ENCODE results near the gene PTPN4.

The PTPN4 gene, protein sequence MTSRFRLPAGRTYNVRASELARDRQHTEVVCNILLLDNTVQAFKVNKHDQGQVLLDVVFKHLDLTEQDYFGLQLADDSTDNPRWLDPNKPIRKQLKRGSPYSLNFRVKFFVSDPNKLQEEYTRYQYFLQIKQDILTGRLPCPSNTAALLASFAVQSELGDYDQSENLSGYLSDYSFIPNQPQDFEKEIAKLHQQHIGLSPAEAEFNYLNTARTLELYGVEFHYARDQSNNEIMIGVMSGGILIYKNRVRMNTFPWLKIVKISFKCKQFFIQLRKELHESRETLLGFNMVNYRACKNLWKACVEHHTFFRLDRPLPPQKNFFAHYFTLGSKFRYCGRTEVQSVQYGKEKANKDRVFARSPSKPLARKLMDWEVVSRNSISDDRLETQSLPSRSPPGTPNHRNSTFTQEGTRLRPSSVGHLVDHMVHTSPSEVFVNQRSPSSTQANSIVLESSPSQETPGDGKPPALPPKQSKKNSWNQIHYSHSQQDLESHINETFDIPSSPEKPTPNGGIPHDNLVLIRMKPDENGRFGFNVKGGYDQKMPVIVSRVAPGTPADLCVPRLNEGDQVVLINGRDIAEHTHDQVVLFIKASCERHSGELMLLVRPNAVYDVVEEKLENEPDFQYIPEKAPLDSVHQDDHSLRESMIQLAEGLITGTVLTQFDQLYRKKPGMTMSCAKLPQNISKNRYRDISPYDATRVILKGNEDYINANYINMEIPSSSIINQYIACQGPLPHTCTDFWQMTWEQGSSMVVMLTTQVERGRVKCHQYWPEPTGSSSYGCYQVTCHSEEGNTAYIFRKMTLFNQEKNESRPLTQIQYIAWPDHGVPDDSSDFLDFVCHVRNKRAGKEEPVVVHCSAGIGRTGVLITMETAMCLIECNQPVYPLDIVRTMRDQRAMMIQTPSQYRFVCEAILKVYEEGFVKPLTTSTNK

DNA sequence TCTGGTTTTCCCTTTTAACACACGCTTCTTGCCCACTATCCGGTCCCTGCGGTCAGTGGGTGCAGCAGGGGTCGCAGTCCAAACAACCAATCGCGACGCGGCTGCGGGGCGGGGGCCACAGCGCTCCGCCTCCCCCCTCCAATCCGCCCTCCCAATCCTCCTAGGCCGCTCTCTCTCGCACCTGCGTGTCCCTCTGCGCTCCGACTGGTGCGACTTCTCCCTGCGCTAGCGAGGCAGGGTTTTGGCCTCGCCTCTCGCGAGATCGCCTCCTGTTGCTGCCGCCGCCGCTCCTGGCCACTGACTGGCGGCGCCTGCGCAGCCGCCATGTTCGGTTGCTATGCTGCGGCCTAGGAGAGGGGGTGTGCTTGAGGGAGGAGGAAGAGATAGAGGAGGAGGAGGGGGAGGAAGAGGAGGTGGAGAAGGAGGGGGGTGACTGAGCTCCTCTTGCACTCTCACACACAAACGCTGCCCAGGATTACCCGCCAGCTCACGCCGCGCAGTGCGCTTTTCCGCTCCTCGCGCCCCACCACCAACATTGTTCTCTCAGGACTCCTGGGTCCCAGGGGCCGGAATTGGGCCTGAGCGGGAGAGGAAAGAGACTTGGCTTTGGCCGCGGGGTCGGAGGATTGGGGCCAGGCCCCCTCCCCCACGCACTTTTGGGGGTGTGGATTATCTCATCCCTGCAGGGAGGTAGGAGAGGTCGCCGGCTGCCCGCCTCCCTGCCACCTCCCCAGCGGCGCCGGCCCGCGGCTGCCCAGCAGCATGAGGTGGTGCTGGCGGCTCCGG, at the start of gene PTPN4:
PTPN4 (plus strand) TSS at position 472 of the 786 bp plus-strand sequence. CDS start 49,932 bp downstream, outside the sequence.
- peak; percentile 88 for DNase-seq

DNA sequence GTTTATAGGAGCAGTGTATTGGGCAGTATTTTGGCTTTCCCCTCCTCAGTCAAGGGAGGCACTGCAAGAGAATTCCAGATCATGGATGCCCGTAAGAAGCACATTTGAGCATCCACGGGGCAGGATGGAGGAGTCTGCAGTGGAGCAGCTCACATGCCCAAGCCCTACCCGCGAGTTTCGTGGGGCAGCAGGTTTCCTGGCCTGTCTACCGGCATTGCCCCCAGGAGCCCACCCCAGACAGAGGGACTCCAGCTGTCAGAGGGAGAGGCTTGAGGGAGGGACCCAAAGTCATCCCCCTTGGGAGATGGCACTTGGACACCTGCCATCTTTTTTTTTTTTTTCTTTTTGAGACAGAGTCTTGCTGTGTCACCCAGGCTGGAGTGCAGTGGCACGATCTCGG, 49.4 kb upstream of the PTPN4 start:
- no peak for DNase-seq

DNA sequence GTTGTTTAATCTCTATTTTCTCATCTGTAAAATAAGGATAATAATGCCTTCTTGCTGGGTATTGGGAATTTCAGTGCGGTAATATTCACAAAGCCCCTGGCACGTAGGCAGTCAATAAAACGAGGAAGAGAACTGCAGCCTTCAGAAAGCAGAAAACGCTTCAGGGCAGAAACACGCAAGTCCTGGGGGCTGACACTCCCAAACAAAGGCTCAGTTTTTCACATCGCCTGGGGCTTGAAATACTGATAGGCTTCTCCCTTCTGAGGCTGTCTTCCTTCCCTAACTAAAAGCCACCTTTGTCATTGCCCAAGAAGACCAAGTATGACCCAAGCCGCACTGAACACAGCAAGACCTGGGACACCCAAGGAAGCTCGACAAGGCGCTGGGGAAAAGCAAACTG, 48.4 kb upstream of the PTPN4 start:
- no peak for DNase-seq

DNA sequence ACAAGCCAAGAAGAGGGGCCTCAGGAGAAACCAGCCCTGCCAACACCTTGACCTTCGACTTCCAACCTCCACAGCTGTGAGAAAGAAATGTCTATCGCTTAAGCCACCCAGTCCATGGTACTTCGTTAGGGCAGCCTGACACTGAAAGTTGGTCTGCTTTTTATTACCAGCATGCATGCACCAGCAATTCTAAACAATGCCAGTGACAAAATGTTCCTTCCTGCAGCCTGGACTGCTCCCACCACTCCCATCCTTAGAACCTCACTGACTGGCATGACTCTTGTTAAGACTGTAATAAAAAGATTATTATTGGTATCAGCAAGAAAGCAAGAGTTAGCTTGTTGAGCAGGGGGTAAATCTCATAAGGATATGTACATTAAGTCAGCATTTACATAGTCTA, 47.2 kb upstream of the PTPN4 start:
- DNase-seq = no peak

DNA sequence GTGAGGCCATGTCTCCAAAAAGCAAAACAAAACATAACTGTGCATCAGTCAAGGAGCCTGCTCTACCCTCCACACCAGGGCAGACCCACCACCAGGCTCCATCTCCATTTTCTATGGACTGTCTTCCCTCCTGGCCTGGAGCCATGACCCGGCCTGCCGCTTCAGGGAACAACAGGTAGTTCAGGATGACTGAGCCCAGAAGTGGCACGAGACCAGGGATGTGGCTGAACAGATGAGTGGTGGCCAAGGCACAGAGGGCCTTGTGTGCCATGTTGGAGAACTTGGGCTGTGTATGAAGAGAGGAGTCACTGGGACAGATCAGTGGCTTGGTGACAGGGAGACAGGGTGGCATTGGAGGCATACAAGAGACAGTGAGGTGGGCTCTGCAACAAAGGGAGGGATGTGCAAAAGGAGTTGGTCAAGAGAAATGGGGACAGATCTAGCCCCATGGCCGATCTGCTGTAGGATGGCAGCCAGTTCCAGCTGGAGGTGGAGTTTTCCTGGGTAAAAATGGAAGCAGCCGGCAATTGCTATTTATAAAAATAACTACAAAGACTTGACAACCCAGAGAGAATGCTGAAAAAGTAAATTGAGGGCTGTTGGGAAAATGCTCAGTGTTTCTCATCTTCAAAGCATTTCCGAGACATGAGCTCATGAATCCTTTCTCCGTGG, 45.8 kb upstream of the PTPN4 start:
- no peak for DNase-seq

DNA sequence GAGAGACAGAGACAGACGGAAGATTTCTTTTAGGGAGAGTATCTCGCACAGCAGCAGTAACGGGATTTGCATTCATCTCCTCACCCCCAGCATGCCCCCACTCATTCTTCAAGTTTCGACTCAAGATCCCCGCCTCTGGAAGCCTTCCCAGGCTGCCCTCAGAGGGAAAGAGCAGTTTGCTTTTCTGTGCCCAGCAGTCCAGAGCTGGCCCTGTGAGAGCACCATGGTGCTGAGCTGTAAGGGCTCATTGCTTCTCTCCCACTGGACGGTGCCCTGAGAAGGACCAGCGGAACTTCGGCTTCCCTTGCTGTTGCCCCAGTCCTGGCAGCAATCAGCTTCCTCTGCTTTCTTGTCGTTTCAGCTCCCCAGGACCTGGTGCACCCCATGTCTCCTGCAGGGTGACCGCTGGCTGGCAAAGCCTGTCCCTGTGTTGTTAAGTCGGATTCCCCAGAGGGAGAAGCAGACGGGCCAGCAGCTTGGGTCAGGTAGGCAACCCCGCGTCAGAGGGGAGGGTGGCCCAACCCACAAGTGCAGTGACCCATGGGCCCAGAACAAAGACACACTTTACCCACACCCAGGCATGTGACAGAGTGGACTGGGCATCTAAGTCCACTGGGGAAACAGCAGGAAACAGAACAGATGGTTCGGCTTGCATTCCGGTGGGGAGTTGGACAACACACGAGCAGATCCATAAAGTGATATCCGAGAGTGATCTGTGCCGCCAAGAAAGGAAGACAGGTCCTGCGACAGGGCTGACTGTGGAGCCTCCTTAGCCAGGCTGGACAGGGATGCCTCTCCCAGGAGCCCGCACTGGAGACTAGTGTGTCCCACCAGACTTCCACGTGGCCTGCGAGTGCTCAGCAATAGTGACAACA, 44.1 kb upstream of the PTPN4 start:
- no peak for DNase-seq

DNA sequence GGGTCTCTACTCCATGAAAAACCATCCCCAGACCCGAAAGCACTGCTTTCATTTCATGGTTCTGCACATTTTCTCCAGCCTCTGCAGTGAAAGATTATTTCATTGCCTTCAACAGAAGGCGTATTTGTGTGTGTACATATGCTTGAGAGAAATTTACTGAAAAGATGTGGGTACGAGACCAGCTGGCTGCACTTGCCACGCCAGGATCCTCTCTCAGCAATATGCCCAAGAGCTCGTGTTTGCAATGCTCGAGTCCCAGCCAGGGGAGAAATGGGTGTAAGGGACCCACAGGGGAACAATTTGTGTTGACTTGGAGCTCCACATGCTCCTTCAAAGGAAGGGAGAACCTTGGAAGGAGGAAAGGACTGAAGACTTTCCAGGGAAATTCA, 43.4 kb upstream of the PTPN4 start:
- no peak for DNase-seq

DNA sequence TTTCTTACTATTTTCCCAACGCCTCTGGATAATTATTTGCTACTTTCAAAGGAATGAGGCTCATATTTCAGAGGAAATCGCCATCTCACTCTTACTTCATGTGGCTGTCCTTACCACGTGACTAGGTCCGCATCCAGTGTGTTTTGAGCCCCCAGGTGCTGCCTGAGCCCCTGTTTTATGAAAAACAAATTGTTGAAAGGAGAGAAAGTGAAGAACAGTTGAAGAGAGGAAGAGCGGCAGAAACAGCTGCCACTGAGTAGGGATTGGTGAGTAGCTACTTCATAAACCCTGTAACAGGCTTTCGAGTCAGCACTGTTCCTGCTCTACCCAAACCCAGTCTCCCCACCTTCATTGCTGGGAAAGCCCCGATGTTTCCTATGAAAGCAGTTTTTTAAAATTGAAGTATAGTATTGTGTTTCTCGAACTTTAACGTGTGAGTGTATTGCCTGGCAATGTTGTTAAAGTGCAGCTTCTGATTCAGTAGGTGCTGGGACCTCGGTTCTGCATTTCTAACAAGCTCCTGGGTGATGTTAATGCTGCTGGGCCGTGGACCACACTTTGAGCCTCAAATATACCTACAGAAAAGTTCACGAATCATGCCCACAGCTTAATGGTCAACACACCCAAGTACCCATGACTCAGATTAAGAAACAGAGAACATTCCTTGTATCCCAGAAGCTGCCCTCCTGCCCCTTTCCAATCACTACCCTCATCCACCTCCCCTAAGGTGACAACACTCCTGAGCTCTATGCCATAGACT, 41.0 kb upstream of the PTPN4 start:
- DNase-seq = no peak

DNA sequence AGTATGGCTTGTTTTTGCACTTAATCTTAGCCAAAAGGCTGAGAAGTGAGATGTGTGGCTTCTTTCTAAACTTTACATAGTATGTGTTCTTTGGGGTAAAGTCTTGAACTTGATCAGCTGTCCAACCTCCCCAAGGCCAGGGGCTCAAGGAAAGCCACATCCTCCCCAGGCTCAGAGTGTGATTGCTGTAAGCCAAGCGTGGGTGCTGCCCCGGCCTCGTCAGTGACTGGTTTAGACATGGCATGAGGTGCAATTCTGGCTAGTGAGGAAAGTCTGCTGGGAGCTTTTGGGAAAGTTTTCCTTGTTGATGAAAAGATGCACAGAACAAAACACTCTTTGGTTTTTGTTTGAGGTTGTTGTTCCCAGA, 40.5 kb upstream of the PTPN4 start:
- no peak for DNase-seq

DNA sequence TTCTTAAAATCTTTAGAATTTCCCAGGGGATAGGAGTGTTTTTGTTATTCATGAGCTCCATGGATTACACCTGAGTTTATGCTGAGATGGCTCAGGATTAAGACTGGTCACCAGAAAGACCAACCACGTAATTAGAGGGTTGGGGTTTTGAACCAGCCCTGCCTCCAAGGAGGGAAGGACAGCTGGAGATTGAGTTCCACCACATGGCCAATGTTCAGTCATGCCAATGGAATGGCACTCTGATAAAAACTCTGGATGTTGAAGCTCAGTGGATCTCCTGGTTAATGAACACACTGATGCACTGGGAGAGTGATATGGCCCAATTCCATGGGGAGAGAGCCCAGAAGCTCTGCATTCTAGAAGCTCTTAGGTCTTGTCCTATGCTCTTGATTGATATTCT, 38.7 kb upstream of the PTPN4 start:
- no peak for DNase-seq

DNA sequence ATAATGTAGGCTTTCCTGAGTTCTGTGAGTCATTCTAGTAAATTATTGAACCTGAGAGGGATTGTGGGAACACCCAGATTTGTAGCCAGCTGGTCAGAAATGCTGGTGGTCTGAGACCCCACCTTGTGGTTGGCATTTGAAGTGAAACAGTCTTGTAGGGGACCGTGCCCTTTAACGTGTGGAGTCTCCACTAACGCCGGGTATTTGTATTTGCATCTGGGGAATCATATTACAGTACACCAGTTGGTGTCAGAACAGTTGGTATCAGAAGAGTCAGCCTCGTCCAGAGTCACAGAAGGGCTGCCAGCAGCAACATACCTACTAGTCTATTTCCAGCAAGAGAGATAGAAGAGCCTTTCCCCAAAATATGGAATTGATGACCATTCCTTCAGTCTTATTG, 38.3 kb upstream of the PTPN4 start:
- DNase-seq = no peak

DNA sequence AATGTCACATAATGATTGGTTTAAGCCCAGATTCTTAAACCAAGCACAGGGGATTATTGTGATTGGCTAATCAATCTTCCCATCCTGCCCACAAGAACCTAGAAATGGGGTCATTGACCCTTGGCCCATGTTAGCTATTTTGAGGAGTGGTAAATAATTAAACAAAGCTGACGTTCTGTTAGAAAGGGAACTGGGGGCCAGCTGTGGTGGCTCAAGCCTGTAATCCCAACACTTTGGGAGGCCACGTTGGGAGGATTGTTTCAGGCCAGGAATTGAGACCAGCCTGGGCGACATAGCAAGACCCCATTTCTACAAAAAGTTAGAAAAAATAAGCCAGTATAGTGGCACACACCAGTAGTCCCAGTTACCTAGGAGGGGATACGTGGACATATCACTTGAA, 37.8 kb upstream of the PTPN4 start:
- DNase-seq = no peak

DNA sequence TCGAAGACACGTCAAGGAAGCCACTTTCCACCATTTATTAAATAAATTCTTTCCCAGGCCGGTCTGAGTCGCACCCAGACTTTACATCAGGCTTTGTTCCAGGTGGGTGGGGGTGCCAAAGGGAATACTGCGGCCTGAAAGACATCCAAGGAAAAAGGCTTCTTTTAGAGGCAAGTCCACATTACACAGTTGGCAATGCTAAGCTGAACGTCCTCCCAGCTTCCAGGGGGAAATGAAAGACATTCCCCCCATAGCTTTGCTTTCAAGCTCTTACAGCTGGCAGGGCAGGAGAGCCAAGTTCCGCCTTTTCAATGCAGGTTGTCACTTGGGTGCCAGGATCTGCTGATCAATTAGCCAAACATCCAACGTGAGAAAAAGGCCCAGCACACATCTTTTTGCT, 36.5 kb upstream of the PTPN4 start:
- DNase-seq = no peak

DNA sequence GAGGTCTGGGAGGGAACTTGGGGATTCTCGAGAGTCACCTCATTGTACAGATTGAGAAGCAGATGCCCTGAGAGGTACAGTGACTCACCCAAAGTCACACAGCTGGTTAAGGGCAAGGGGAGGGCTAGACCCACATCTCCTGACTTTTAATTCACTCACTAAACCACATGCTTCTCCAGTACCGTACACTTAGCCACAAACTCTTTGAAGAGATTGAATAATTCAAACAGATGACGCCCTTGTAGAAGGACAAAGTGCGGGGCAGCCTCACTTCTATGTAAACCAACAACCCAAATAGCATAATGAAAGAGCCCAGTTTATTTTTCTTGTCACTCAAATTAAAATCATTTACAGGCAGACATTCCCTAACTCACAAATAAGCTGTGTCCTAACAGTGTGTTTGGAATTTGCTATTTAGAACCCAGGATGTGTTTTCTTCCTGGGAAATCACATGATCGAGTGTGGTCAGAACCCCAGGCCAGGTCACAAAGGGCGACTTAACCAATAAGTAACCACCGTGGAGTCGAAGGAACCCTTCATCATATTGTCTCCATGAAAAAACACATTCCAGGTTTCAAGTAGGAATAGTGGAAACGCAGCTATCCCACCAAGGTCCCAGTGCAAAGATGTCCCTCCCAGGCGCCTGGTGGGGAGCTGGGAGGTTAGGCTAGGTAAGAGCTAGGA, 35.8 kb upstream of the PTPN4 start:
- DNase-seq = no peak

DNA sequence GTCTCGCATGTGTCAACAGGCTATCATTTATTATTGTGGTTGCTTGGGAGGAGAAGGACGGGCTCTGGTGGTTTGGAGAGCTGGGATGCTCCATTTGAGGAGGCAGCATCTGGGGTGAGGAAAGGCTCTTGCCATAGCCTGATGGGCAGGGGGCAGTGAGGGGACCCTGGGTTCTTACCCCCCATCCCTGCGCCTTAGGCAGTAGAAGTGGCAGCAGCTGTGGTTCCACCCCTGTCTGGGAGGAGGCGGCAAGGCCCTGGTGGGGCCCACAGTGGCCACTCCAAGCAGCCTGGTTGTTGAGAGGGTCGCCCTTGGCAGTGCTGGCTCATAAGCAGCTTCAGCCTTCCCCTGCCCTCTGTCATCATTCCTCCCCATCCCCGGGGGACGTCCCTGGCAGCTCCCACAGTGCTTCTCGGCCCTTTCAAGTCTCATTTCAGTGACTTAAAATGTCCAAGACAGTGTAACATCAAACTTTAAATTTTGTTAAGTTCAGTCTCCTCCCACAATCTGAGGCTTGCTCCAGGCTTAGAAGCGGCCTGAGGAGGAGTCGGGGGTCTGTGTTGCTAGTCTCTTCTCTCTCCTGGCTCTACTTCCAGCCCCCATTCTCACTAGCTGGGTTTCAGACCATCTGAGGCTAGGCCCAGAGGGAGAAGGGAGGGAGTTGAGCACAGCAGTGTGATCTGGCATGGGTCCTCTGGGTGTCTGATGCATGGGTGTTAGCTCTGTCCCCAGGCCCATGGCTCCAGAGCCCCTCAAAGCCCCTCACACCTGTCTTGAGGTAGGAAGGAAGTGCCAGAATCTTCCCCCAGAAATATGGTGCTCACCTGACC, 34.9 kb upstream of the PTPN4 start:
- no peak for DNase-seq

DNA sequence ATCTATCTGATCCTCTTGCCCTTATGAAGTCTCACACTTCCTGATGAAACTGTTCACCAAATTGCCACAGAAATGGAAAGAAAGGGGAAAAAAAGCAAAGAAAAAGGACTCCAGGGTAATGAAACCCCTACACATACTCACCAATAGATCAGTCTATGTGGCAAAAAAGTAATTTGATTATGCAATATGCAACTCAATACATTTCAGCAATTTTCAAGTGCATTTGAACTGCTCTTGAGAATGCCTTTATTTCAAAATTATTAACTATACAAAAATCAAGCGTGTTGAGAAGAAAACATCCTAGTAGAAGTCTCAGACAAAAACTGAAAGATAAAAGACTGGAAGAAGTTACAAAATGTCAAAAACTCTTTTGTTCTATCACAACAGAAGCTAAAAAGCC, 32.2 kb upstream of the PTPN4 start:
- DNase-seq = no peak

DNA sequence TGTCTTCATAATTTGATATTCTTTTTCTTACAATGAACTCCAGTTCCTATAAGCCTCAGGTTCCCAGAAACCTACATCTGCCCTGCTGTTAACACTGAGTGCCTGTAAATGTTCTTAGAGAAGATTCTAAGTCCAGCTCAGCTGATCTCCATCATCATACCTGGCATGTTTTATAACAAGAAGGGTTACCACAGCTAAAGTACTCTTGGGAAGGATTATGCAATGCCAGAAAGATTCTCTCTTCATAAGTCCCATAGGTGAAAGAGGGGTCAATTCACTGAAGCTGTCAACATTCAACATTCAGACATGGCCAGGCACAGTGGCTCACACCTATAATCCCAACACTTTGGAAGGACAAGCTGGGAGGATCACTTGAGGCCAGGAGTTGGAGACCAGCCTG, 31.3 kb upstream of the PTPN4 start:
- no peak for DNase-seq

DNA sequence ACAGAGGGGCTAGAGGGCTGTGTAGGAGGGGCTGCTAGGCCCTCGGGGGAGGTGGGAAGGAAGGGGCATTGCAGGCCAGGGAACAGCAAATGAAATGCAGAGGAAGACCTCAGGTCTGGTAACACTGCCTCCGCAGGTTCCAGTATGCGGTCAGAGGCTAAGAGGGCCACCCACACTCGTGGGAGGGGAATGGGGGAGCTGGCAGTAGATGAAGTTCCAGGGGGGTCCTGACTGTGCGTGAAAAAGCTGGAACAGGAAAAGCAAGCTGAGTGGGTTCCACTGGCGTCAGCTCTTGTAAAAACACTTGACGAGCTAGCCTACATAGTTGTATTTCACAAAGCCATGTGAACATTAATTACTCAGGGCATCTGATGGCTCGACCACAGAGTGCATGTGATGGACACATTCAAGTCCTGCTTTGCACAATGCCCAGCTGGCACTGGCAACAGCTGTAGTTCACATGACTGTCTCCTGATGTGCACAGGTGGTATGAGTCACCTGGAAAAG, 29.0 kb upstream of the PTPN4 start:
- no peak for DNase-seq

DNA sequence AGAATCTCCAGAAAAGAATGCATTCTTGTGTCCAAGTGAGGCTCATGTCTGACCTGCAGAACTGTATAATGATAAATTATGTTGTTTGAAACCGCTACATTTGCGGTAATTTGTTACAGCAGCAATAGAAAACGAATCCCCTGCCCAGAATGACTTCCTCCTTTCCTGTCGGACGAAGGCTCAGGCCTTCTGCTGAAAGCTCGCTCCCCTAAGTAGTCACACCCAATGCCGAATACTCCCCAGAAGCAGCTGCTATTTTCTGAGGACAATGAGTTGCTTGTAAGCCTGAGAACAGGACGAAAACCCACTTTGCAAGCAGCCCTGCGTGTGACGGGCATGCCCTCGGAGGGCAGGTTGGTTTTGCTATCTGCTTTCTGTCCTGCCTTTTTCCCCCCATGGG, 27.7 kb upstream of the PTPN4 start:
- DNase-seq = no peak
